OCI-M1 (cell line): ENCODE results near the gene TAT.
"Not testable (repeated sequence)": the region's sequence is repeated elsewhere in the genome, so short reads cannot be mapped to it uniquely, and the experiment has no call there.

Experiments
- DNase-seq: peaks from one replicate; lab custom pipeline; 2025; lab: John Stamatoyannopoulos, UW

The TAT gene

GRCh38 chr16:71584543-71585317 lies 7.8 kb upstream of the TAT start:
- DNase-seq = no peak

GRCh38 chr16:71582553-71582848 lies 5.6 kb upstream of the TAT start:
- not testable (repeated sequence) for DNase-seq

GRCh38 chr16:71574702-71575101 lies 2.2 kb downstream of the TAT start:
- DNase-seq = no peak

DNA sequence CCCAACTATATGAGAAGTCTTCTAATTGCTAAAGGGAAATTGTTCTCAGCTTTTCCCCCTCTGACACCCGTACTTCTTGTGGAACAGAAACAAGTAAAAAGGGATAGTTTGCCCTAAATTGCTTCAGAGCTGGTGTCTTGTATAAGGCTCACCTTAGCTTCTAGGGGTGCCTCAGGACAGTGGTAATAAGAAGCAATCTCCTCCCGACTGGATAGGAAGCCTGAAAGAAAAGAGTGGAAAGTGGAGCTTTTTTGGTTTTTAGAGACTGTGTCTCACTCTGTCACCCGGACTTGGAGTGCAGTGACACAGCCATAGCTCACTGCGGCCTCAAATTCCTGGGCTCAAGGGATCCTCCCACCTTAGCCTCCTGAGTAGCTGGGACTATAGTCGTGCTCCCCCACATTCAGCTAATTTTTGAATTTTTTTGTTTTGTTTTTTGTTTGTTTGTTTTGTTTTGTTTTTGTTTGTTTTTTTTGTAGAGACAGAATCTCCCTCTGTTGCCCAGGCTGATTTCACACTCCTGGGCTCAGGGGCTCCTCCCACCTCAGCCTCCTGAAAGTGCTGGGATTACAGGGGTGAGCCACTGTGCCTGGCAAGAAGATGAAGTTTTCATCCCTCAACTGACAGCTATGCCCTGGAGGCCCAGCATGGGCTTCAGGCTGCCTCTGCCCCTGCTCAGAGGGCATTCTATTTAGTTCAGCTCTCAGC lies 3.4 kb downstream of the TAT start:
- no peak for DNase-seq

GRCh38 chr16:71572497-71573116 lies 4.3 kb downstream of the TAT start:
- no peak for DNase-seq

GRCh38 chr16:71570144-71570543 lies 6.7 kb downstream of the TAT start:
- DNase-seq = no peak

DNA sequence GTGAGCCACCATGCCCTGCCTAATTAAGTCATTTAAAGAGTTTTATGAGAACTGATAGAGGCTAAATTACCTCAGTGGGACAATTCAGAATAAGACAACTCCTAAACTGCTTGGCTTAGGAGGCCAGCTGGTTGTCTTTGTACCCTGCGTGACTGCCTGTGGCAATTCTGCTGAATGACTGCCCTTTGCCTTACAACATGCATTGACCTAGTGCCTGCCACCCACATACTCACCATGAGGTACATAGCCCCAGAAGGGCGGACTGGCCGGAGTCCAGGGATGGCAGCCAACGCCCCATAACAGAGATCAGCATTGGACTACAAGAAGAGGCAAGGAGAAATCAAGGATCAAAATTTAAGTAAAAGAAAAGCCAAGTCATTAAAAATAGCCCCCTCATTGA lies 7.3 kb downstream of the TAT start:
- DNase-seq = no peak

DNA sequence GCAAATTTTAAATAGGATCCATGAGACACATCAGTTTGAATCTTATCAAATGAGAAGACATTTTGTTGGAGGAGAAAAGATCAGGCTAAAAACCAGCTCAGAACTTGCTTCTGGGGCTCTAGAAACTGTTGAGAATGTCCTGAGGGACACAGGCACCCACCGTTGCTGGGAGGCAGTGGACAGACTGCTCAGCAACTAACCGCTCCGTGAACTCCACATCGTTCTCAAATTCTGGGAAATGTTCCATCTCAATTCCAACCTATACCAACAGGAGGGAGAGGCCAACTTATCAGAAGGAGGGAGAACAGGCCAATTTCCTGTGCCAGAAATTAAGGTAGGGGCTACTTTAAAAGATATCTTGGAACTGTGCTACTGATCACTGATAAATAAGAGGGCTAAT lies 8.3 kb downstream of the TAT start:
- DNase-seq = no peak

DNA sequence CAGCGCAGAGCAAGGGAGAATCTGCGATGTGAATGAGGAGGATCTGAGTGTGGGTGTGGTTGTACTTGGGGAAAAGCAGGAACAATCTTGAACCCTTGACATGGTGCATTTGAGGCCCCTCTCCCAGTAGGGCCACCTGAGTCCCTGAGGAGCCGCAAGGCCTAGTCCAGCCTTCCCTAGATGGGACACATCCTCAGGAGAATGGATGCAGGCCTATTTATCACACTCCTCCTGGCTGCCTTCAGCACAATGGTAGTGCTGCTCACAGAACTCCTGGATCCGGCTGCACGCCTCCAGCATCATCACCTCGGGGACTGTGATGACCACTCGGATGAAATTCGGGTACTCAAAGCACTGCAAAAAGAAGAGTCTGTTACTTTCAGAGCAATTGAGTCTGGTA lies 9.0 kb downstream of the TAT start:
- DNase-seq = no peak

GRCh38 chr16:71565812-71566700 lies 10.8 kb downstream of the TAT start:
- peak; percentile 31 for DNase-seq

GRCh38 chr16:71564335-71564967 lies 12.4 kb downstream of the TAT start:
- DNase-seq = no peak

DNA sequence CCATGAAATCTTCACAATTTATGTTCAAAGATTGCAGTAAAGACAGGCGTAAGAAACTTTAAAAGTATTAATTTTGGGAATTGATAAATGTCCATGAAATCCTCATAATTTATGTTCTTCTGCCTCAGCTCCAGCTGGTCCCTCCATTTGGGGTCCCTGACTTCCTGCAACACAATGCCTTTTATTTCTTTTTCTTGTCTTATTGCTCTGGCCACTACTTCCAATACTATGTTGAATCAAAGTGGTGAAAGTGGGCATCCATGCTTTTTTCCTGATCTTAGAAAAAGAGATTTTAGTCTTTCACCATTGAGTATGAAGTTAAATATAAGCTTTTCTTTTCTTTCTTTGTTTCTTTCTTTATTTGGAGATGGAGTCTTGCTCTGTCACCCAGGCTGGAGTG lies 14.3 kb downstream of the TAT start:
- DNase-seq = no peak

GRCh38 chr16:71561886-71562285 lies 15.0 kb downstream of the TAT start:
- not testable (repeated sequence) for DNase-seq

GRCh38 chr16:71559855-71560254 lies 17.0 kb downstream of the TAT start:
- DNase-seq = no peak

GRCh38 chr16:71557954-71558582 lies 18.8 kb downstream of the TAT start:
- DNase-seq = no peak

DNA sequence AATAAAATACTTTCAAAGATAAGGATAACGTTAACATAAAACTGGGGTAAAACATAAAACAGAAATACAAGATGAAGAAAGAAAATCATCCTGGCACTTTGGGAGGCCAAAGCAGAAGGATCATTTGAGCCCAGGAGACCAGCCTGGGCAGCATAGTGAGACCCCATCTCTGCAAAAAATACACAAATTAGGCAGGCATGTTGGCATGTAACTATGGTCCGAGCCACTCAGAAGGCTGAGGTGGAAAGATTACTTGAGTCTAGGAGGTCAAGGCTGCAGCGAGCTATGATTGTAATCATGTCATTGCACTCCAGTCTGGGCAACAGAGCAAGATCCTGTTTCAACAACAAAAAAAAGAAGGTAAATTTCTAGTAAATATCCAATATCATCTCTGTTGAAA lies 19.6 kb downstream of the TAT start:
- DNase-seq = no peak

- DNase-seq = no peak
Observed at GRCh38 chr16:71555230-71555891, 21.5 kb downstream of the TAT start.

DNA sequence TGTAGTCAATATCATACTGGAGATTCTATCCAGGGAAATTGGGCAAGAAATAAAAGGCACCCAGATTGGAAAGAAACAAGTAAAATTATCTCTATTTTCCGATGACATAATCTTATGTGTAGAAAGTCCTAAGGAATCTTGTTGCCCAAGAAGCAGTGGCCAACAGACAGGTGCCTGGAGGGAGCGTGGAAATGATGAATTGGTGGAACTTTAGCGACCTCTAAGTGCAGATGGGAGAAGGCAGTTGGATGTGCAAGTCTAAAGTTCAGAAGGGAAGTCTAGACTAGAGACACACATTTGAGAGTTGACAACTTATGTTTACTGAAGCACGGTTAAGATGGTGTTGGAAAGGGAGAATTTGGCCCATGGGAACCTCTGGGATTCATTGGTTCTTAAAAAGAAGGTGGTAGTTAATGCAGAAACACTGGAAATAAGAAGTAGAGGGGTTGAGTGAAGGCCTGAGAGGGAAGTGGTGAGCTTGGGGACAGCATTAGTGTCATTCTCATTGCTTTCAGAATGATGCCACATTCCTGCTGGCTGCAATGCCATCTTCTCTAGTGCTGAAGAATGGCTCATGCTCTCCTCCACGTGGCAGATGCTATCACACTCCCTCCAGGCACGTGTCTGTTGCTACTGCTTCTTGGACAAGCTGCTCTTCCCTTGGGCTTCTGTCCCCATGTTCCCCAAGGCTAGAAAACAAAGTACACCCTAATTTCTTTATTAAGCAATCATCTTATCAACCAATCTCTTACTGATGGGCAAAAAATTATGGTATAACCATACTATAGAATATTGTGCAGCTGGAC lies 24.0 kb downstream of the TAT start:
- DNase-seq = peak; percentile 15

- no peak for DNase-seq
Observed at GRCh38 chr16:71547168-71547567, 29.7 kb downstream of the TAT start.

- peak; percentile 61 for DNase-seq
Observed at GRCh38 chr16:71542377-71542776, 34.5 kb downstream of the TAT start.
